GM12878 (cell line): ENCODE measurements around the gene NFATC2.

Source experiments
- CBX3 ChIP-seq: fragments of 200-600 bp; sonication (generic); IDR thresholded peaks from 2 replicates; pipeline ENCODE4 v1.6.1; 2016; ENCODE audit warnings: low read depth, borderline replicate concordance
- EP300 ChIP-seq, 2 experiments: fragments of 150-350 bp in 1 of 2; IDR thresholded peaks; 2 replicates each; pipeline ENCODE4 v1.6.1; 2011 to 2012; ENCODE audit warnings: low read depth in 2 of 2, low read length in 2 of 2, borderline replicate concordance in 1 of 2, improper control_type of control experiment in 1 of 2, inconsistent platforms in 1 of 2; ENCODE audit not compliant: control insufficient read depth in 1 of 2
- EZH2 ChIP-seq: IDR thresholded peaks from 2 replicates; pipeline ENCODE4 v1.6.1; 2012; ENCODE audit warnings: low read depth, mild to moderate bottlenecking, control low read depth, inconsistent platforms, low read length, borderline replicate concordance; ENCODE audit not compliant: control insufficient read depth
- GABPA ChIP-seq: IDR thresholded peaks from 2 replicates; pipeline ENCODE4 v1.6.1; 2014; ENCODE audit warnings: antibody characterized with exemption, low read depth, mild to moderate bottlenecking, inconsistent platforms
- HCFC1 ChIP-seq: fragments of 150-350 bp; IDR thresholded peaks from 2 replicates; pipeline ENCODE4 v1.6.1; 2014; ENCODE audit warnings: low read length
- POLR2A ChIP-seq: IDR thresholded peaks from 2 replicates; pipeline ENCODE4 v1.6.1; 2011; ENCODE audit warnings: low read depth, mild to moderate bottlenecking, low read length
- POLR2AphosphoS5 ChIP-seq: IDR thresholded peaks from 2 replicates; pipeline ENCODE4 v1.6.1; 2011; ENCODE audit warnings: mild to moderate bottlenecking, low read length, inconsistent platforms
- RB1 ChIP-seq: fragments of 450-650 bp; formaldehyde crosslinking; IDR thresholded peaks from 2 replicates; pipeline ENCODE4 v1.6.1; 2017; ENCODE audit warnings: mild to moderate bottlenecking, borderline replicate concordance
- SMAD1 ChIP-seq: fragments of 450-650 bp; IDR thresholded peaks from 2 replicates; pipeline ENCODE4 v1.6.1; 2018; ENCODE audit warnings: mild to moderate bottlenecking, low read depth; ENCODE audit not compliant: partially characterized antibody
- SREBF2 ChIP-seq: IDR thresholded peaks from 2 replicates; pipeline ENCODE4 v1.6.1; 2012; ENCODE audit warnings: mild to moderate bottlenecking, low read length
- STAT1 ChIP-seq: fragments of 450-650 bp; conservative IDR thresholded peaks from 2 replicates; pipeline ENCODE4 v1.6.1; 2014; ENCODE audit warnings: antibody characterized with exemption, mild to moderate bottlenecking
- TF ChIP-seq, protein P1 (sequence below), 3 experiments: IDR thresholded peaks in 2 of 3; conservative IDR thresholded peaks in 1 of 3; 2 replicates each; pipeline ENCODE4 v1.5.1; 2011; ENCODE audit warnings: low read depth in 3 of 3, low read length in 3 of 3, mild to moderate bottlenecking in 3 of 3, control low read depth in 2 of 3, moderate library complexity in 2 of 3, inconsistent platforms in 1 of 3, mixed read lengths in 1 of 3; ENCODE audit not compliant: control insufficient read depth in 2 of 3, insufficient read depth in 1 of 3; ENCODE audit errors: extremely low read depth in 1 of 3
- TF ChIP-seq, protein P2 (sequence below): fragments of 450-650 bp; formaldehyde crosslinking; IDR thresholded peaks from 2 replicates; pipeline ENCODE4 v1.4.0; 2020; ENCODE audit warnings: mild to moderate bottlenecking, moderate library complexity
- TF ChIP-seq, protein P3 (sequence below): IDR thresholded peaks from 2 replicates; pipeline ENCODE4 v1.6.1; 2011; ENCODE audit warnings: low read depth, low read length, improper control_type of control experiment, borderline replicate concordance

DNA sequence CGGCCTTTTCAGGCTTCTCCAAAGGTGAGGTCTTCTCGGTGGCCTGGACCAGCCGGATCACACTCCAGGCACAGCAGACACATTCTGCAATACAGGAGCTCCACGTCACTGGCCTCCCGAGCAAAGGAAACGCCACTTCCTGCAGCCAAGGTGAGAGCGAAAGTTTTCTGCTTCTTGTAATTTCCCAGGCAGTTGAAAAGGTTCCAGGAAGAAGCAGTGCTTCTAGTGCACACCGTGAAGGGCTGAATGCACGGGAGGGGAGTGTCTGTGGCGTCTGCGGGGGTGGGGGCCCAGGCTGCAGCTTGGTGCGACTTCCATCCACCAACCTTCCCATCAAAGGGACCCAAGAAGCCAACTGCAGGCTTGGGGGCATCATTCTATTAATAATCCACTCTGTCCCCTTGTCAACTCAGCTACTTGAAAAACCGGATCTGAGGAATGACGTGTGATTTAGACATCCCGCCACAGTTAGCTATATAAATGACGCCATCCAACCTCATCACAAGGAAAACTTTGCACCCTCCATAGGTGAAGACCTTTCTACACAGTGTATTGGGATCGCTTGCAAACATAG is 61.1 kb downstream of the NFATC2 start:
- no peak for TF ChIP-seq POLR2A
- TF ChIP-seq, protein P1, sequence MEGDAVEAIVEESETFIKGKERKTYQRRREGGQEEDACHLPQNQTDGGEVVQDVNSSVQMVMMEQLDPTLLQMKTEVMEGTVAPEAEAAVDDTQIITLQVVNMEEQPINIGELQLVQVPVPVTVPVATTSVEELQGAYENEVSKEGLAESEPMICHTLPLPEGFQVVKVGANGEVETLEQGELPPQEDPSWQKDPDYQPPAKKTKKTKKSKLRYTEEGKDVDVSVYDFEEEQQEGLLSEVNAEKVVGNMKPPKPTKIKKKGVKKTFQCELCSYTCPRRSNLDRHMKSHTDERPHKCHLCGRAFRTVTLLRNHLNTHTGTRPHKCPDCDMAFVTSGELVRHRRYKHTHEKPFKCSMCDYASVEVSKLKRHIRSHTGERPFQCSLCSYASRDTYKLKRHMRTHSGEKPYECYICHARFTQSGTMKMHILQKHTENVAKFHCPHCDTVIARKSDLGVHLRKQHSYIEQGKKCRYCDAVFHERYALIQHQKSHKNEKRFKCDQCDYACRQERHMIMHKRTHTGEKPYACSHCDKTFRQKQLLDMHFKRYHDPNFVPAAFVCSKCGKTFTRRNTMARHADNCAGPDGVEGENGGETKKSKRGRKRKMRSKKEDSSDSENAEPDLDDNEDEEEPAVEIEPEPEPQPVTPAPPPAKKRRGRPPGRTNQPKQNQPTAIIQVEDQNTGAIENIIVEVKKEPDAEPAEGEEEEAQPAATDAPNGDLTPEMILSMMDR (IDR thresholded peaks at IDR 0.05 in 2 of 3, conservative IDR thresholded peaks at IDR 0.05 in 1 of 3; ENCODE audit: control insufficient read depth in 2 of 3, extremely low read depth in 1 of 3, insufficient read depth in 1 of 3, low read depth in 3 of 3, low read length in 3 of 3): no peak
- TF ChIP-seq, protein P2, sequence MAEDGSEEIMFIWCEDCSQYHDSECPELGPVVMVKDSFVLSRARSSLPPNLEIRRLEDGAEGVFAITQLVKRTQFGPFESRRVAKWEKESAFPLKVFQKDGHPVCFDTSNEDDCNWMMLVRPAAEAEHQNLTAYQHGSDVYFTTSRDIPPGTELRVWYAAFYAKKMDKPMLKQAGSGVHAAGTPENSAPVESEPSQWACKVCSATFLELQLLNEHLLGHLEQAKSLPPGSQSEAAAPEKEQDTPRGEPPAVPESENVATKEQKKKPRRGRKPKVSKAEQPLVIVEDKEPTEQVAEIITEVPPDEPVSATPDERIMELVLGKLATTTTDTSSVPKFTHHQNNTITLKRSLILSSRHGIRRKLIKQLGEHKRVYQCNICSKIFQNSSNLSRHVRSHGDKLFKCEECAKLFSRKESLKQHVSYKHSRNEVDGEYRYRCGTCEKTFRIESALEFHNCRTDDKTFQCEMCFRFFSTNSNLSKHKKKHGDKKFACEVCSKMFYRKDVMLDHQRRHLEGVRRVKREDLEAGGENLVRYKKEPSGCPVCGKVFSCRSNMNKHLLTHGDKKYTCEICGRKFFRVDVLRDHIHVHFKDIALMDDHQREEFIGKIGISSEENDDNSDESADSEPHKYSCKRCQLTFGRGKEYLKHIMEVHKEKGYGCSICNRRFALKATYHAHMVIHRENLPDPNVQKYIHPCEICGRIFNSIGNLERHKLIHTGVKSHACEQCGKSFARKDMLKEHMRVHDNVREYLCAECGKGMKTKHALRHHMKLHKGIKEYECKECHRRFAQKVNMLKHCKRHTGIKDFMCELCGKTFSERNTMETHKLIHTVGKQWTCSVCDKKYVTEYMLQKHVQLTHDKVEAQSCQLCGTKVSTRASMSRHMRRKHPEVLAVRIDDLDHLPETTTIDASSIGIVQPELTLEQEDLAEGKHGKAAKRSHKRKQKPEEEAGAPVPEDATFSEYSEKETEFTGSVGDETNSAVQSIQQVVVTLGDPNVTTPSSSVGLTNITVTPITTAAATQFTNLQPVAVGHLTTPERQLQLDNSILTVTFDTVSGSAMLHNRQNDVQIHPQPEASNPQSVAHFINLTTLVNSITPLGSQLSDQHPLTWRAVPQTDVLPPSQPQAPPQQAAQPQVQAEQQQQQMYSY: no peak
- no peak for TF ChIP-seq SMAD1
- no peak for TF ChIP-seq CBX3
- TF ChIP-seq POLR2AphosphoS5: no peak
- 0 out of 2 replicates have a peak, but pooled peaks have one; percentile 21 for TF ChIP-seq GABPA
- no peak for TF ChIP-seq STAT1
- no peak for TF ChIP-seq RB1
- no peak for TF ChIP-seq EZH2
- TF ChIP-seq, protein P3, sequence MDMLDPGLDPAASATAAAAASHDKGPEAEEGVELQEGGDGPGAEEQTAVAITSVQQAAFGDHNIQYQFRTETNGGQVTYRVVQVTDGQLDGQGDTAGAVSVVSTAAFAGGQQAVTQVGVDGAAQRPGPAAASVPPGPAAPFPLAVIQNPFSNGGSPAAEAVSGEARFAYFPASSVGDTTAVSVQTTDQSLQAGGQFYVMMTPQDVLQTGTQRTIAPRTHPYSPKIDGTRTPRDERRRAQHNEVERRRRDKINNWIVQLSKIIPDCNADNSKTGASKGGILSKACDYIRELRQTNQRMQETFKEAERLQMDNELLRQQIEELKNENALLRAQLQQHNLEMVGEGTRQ: no peak
- TF ChIP-seq SREBF2: no peak
- TF ChIP-seq HCFC1: no peak
- TF ChIP-seq EP300 (IDR thresholded peaks at IDR 0.05; ENCODE audit: borderline replicate concordance in 1 of 2, control insufficient read depth in 1 of 2, low read depth in 2 of 2, low read length in 2 of 2): no peak
